Effector CD8-positive, alpha-beta T cell (primary cell): Measurements from ENCODE around the gene NBAS.
"Not testable (repeated sequence)": the region's sequence is repeated elsewhere in the genome, so short reads cannot be mapped to it uniquely, and the experiment has no call there.

ENCODE experiments used
- DNase-seq: peaks from one replicate; lab custom pipeline; 2025; lab: John Stamatoyannopoulos, UW

Gene NBAS

GRCh38 chr2:15363142-15363541 is 198.0 kb downstream of the NBAS start:
- no peak for DNase-seq

GRCh38 chr2:15359716-15360531 is 201.2 kb downstream of the NBAS start:
- no peak for DNase-seq

GRCh38 chr2:15357922-15358321 is 203.2 kb downstream of the NBAS start:
- no peak for DNase-seq

GRCh38 chr2:15357186-15357585 is 203.9 kb downstream of the NBAS start:
- no peak for DNase-seq

GRCh38 chr2:15355386-15355785 is 205.7 kb downstream of the NBAS start:
- no peak for DNase-seq

GRCh38 chr2:15354596-15355366 is 206.4 kb downstream of the NBAS start:
- no peak for DNase-seq

- no peak for DNase-seq
Observed at GRCh38 chr2:15352363-15352762, 208.8 kb downstream of the NBAS start.

GRCh38 chr2:15348636-15349035 is 212.5 kb downstream of the NBAS start:
- no peak for DNase-seq

GRCh38 chr2:15348045-15348444 is 213.1 kb downstream of the NBAS start:
- no peak for DNase-seq

GRCh38 chr2:15346624-15347023 is 214.5 kb downstream of the NBAS start:
- DNase-seq: no peak

- DNase-seq: no peak
Observed at GRCh38 chr2:15337996-15338666, 223.0 kb downstream of the NBAS start.

GRCh38 chr2:15334644-15335326 is 226.3 kb downstream of the NBAS start:
- DNase-seq: no peak

GRCh38 chr2:15331787-15332186 is 229.3 kb downstream of the NBAS start:
- no peak for DNase-seq

GRCh38 chr2:15325296-15325695 is 235.8 kb downstream of the NBAS start:
- no peak for DNase-seq

GRCh38 chr2:15323227-15323626 is 237.9 kb downstream of the NBAS start:
- DNase-seq: no peak

GRCh38 chr2:15321481-15321880 is 239.7 kb downstream of the NBAS start:
- DNase-seq: not testable (repeated sequence)

GRCh38 chr2:15316370-15316814 is 244.7 kb downstream of the NBAS start:
- no peak for DNase-seq

GRCh38 chr2:15315411-15315810 is 245.7 kb downstream of the NBAS start:
- no peak for DNase-seq

GRCh38 chr2:15313657-15314056 is 247.5 kb downstream of the NBAS start:
- DNase-seq: no peak

GRCh38 chr2:15311926-15312325 is 249.2 kb downstream of the NBAS start:
- no peak for DNase-seq

- no peak for DNase-seq
Observed at GRCh38 chr2:15311201-15311907, 249.8 kb downstream of the NBAS start.
